HG03378 (cell line): ENCODE data around the gene ECI2.
A peak's percentile ranks its signal among the peaks of the same experiment; 100 is the strongest.
"Not testable (repeated sequence)": the region's sequence is repeated elsewhere in the genome, so short reads cannot be mapped to it uniquely, and the experiment has no call there.

Experiments used
- ATAC-seq: cut with Tn5 transposase; IDR thresholded peaks from one replicate; pipeline ENCODE4 v1.9.1; 2021; ENCODE audit warnings: mild to moderate bottlenecking, moderate library complexity; ENCODE audit not compliant: unreplicated experiment

The ECI2 gene

DNA sequence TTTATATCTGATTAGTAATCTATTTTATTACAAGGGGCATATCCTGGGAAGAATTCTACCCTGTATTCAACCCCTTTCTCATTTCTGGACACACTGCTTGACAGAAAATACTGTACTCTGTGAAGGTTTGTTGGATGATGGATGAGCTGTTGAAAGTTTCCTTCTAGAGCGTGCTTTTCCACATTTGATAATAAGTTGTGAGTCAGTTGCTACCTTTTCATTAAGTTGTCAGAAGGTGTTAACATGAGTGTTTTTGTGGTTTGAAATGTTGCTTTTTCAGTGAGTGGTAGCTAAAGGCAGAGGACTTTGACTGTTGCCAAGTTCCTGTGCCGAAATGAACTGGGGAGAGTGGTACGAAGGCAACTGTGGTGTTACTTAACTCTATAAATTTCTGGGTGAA lies 3.9 kb upstream of the ECI2 start:
- ATAC-seq, result no peak

DNA sequence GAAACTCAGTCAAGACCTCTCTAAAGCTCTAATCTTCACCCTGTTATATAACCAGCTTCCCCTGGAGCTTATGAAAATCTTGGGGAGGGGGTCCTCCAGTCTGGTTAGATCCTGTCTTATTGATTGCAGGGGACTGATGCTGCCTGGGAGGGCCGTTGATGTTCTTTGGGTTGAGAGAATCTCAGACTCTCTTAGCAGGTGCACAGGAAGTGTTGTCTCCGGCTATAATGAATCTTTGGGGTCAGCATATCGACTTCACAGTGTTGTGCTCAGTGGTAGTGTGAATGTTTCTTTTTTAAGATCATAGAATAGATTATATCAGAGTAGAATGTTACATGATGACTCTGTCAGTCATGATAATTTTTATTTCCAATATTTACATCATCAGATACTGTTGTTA lies 2.8 kb upstream of the ECI2 start:
- ATAC-seq, result no peak

GRCh38 chr6:4136354-4136831 lies 1.0 kb upstream of the ECI2 start:
- no peak for ATAC-seq

GRCh38 chr6:4135665-4136353 lies 434 bp upstream of the ECI2 start:
- peak; percentile 47 for ATAC-seq

DNA sequence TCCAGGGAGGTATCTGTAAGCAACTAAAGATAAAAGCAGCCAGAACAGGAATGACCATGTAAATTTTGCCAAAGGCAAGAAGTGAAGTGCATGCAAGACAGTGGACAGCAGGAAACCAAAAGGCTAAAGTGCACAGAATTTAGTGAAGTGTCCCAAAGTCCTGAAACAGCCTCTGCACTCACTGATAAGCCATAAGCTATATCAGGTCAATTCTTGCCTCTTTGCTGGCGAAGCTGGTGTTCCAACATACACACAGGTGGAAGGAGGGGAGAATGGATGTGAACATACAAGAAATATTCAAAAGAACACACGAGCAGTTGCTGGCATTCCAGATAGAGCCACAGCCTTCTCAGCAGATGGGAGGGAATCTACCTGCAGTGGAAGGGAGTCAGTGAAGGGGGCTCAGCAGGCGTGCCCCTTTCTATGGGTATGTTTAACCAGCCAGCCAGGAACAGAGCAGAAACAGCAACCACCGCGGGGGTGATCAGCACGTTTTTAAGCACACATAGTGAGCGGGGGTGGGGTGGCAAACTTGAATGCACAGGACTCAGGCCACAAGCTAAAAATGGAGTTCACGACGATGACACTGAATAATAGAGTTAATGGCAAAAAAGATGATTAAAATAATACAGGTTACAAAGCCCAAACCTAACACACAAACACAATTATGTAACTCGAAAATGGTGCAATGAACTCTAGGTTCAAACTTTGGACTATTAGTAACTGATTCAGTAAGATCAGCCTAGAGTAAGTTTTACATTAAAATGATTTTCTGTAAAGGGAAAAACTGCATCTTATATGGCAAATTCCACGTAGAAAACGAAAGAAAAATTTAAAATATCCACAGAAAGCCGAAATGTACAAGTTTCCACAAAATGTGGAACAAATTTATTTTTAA lies 1.2 kb downstream of the ECI2 start:
- ATAC-seq, result no peak

- no peak for ATAC-seq
Observed at GRCh38 chr6:4130357-4130987, 4.9 kb downstream of the ECI2 start.

GRCh38 chr6:4129446-4129845 lies 5.9 kb downstream of the ECI2 start:
- ATAC-seq, result no peak

DNA sequence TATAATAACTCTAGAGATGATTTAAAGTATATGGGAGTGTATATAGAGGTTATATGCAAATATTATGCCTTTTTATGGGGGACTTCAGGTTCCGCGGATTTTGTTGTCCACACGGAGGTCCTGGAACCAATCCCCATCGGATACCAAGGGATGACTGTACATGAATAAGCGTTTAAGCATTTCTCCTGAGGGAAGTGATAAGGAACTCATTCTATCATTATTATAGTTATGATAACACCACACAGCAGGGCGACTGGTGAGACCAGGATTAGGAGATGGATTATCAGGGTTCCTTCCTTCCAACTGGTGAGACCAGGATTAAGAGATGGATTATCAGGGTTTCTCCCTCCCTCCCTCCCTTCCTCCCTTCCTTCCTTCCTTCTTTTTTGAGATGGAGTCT lies 6.6 kb downstream of the ECI2 start:
- ATAC-seq, result no peak

DNA sequence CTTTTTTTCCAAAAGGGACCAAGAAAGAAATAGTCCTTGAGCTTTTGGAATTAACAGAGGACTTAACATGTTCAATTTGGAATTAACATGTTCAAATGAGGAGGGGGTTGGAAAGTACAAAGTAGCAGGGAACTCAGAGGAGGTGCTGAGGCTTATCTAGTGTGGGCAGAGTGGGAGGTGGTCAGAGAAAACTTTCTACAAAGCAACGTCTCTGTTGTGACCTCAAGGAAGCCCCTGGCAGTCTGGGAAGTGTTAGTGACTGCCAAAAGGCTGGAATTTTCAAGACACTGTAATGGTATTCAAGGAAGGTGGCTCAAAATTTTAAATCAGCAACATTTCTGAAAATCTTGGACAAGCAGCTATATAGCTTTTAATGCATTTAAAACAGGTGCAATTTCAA lies 7.3 kb downstream of the ECI2 start:
- no peak for ATAC-seq

GRCh38 chr6:4125933-4126864 lies 9.2 kb downstream of the ECI2 start:
- ATAC-seq, result no peak

DNA sequence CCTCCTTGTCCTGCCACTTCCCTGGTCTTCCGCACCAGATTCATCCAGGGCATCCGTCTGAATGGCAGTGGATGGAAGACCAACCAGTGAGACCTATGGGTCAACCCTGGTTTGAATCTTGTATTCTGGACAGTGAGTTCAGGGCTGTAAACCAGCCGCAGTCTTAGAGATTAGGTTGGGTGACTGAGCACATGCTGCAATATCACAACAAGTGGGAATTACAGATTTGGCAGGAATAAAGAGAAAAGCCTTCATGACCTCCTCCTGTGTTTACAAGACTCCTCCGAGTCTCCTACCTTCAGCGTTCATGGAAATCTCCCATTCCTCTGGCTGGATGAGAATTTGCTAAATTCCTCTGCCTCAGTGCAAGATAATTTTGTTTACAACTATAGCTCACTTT lies 9.9 kb downstream of the ECI2 start:
- no peak for ATAC-seq

- no peak for ATAC-seq
Observed at GRCh38 chr6:4124351-4124750, 11.0 kb downstream of the ECI2 start.

DNA sequence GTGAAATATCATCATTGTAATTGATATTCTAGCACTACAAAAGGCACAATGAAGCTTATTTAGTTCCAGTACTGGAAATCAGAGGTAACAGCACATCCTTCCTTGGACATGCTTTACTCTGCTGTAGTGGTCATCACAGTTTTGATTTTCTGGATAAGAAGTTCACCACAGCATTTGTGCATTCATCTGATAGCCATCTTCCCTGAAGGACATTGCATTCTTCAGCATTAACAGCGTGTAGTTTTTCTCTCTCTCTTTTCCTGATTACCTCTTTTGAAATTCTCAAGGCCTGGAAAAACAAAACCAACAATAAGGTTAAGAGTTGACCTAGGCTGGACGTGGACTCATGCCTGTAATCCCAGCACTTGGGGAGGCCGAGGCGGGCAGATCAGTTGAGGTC lies 19.6 kb downstream of the ECI2 start:
- ATAC-seq, result no peak

- no peak for ATAC-seq
Observed at GRCh38 chr6:4114123-4114522, 21.3 kb downstream of the ECI2 start.

DNA sequence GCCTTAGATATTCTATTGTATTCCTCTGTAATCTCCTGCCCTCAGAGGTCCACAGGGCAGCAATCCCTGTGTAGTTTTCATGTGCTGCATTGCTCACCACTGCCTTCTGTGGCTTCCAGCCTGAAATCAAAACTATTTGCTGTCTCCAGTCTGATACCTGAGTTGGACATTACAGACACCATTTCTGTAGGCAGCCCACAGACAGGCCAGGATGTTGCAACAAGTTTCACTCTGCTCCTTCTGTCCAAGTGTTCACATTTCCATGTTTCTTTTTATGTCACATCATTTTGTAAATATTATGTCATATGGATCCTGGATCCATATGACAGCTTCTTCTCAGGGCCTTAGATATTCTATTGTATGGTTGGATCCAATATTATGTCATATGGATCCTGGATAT lies 21.7 kb downstream of the ECI2 start:
- no peak for ATAC-seq

DNA sequence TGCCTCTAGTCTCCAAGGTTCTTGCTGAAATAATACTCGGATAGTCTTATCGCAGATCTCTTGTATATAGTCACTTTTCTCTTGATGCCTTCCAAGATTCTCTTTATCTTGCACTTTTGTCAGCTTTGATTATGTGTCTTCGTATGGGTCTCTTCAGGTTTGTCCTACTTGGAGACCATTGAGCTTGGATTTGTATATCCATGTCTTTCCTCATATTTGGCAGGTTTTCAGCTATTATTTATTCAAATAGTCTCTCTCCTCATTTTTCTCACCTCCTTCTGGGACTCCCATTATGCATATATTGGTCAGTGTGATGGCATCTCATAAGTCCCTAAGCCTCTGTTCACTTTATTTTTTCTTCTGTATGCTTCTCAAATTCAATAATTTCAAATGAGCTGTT lies 23.0 kb downstream of the ECI2 start:
- ATAC-seq, result no peak

DNA sequence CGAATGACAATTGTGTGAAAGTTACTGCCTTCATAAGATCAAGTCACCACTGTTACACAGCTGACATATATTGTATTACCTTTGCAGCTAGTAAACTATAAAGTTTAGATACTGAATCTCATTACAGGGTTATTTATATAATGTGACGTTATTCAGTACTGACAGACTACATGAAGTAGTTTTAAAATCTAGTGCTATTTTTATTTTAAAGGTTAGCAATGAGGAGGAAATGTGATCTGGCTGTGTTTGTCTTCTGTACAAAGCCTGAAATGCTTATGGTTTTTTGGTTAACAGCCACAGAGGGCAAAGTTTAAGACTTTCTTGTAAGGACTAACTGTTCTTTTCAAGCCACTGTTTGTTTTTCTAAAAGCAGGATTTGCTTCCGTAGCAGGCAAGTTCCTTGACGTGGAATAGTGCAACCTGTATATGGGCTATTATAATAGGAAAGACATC lies 26.0 kb downstream of the ECI2 start:
- not testable (repeated sequence) for ATAC-seq

- ATAC-seq, result no peak
Observed at GRCh38 chr6:4108561-4109093, 26.7 kb downstream of the ECI2 start.

DNA sequence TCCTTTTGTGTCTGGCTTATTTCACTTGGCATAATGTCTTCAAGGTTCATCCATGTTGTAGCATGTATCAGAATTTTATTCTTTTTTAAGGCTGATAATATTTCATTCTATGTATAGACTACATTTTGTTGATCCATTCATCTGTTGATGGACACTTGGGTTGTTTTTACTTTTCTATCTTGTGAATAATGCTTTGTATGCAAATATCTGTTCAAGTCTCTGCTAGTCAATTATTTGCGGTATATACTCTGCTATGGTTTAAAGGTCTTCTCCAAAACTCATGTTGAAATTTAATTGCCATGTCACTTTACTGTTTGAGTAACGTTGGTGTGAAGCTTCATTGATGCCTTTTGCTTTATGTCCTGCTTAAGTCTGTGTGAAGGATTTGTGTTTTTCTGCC lies 27.5 kb downstream of the ECI2 start:
- ATAC-seq, result no peak

- ATAC-seq, result no peak
Observed at GRCh38 chr6:4105980-4106536, 29.3 kb downstream of the ECI2 start.
